Neural progenitor cell (in vitro differentiated cells): ENCODE data around the gene MYH6. TPM values are rescaled to one million over a fixed set of nuclear protein-coding genes. Genes with fewer than 3 reads are reported as not detected.
"Not testable (repeated sequence)": the region's sequence is repeated elsewhere in the genome, so short reads cannot be mapped to it uniquely, and the experiment has no call there.

Experiments used
- DNase-seq: peaks from one replicate; pipeline ENCODE4 v3.0.0-alpha.2; 2016; ENCODE audit warnings: low spot score
- H2AFZ ChIP-seq: fragments of 200-600 bp; sonication (generic); replicated peaks from 2 replicates; pipeline ENCODE4 v1.6.1; 2016; ENCODE audit warnings: antibody characterized with exemption
- H3F3A ChIP-seq: fragments of 200-600 bp; sonication (generic); 2 replicates; pipeline ENCODE4 v1.6.1; 2016; ENCODE audit warnings: antibody characterized with exemption, low read depth
- H3K27ac ChIP-seq: fragments of 200-600 bp; sonication (generic); 2 replicates; pipeline ENCODE4 v1.5.1; 2016; ENCODE audit warnings: mild to moderate bottlenecking
- H3K27me3 ChIP-seq: fragments of 200-600 bp; sonication (generic); 2 replicates; pipeline ENCODE4 v1.6.1; 2016; ENCODE audit warnings: mild to moderate bottlenecking, moderate library complexity
- H3K36me3 ChIP-seq: fragments of 200-600 bp; sonication (generic); 2 replicates; pipeline ENCODE4 v1.5.1; 2016
- H3K4me1 ChIP-seq: fragments of 200-600 bp; sonication (generic); 2 replicates; pipeline ENCODE4 v1.6.1; 2016; ENCODE audit warnings: mixed run types
- H3K4me2 ChIP-seq: fragments of 200-600 bp; sonication (generic); 2 replicates; pipeline ENCODE4 v1.6.1; 2016
- H3K4me3 ChIP-seq: fragments of 200-600 bp; sonication (generic); 2 replicates; pipeline ENCODE4 v1.5.1; 2016
- H3K79me2 ChIP-seq: fragments of 200-600 bp; sonication (generic); 2 replicates; pipeline ENCODE4 v1.6.1; 2016; ENCODE audit warnings: low read depth
- H3K9ac ChIP-seq: fragments of 200-600 bp; sonication (generic); 2 replicates; pipeline ENCODE4 v1.6.1; 2016
- H3K9me3 ChIP-seq: fragments of 200-600 bp; sonication (generic); 2 replicates; pipeline ENCODE4 v1.5.1; 2016; ENCODE audit warnings: low read depth
- H4K20me1 ChIP-seq: fragments of 200-600 bp; sonication (generic); 2 replicates; pipeline ENCODE4 v1.6.1; 2016; ENCODE audit warnings: low read depth
- H3K27ac Mint-ChIP-seq: 3 replicates; pipeline ENCODE4 v1.8.0; 2021; ENCODE audit warnings: mixed read lengths
- H3K27me3 Mint-ChIP-seq: 2 replicates; pipeline ENCODE4 v1.8.0; 2022; ENCODE audit warnings: low read depth, mild to moderate bottlenecking, inconsistent platforms, moderate library complexity, mixed read lengths; ENCODE audit not compliant: insufficient read depth
- H3K36me3 Mint-ChIP-seq: 3 replicates; pipeline ENCODE4 v1.8.0; 2021; ENCODE audit warnings: mixed read lengths
- H3K4me1 Mint-ChIP-seq: 3 replicates; pipeline ENCODE4 v1.8.0; 2021; ENCODE audit warnings: mixed read lengths
- H3K4me3 Mint-ChIP-seq: 3 replicates; pipeline ENCODE4 v1.8.0; 2021; ENCODE audit warnings: mild to moderate bottlenecking, moderate library complexity, mixed read lengths
- H3K9me3 Mint-ChIP-seq: 3 replicates; pipeline ENCODE4 v1.8.0; 2020; ENCODE audit warnings: mixed read lengths
- CTCF ChIP-seq: fragments of 200-600 bp; sonication (generic); IDR thresholded peaks from 2 replicates; pipeline ENCODE4 v1.5.1; 2017; ENCODE audit warnings: antibody characterized with exemption, mild to moderate bottlenecking
- EZH2 ChIP-seq: fragments of 200-600 bp; sonication (generic); IDR thresholded peaks from 2 replicates; pipeline ENCODE4 v1.6.1; 2017; ENCODE audit warnings: antibody characterized with exemption, mild to moderate bottlenecking, moderate library complexity
- EZH2phosphoT487 ChIP-seq: fragments of 200-600 bp; sonication (generic); IDR thresholded peaks from 2 replicates; pipeline ENCODE4 v1.6.1; 2017; ENCODE audit warnings: antibody characterized with exemption
- total RNA-seq: library from RNA; depleted of rRNA; stranded (reverse); fragments of >200 nt; gene quantifications from 2 replicates; pipeline ENCODE4 v1.2.3, GENCODE V29; 2015; ENCODE audit warnings: low replicate concordance

MYH6 gene
- total RNA-seq, result 0.03 TPM in 1 of 2 replicates, not detected in the other

- no peaks in the 10 kb centered on the region for H3K9me3 ChIP-seq
- peaks cover 6% of the 10 kb centered on the region for H3K27me3 ChIP-seq
- no peak within 1 kb of the TSS for H3K9ac ChIP-seq
- H3K4me1 Mint-ChIP-seq, result peaks cover 11% of the 10 kb centered on the region
- H3K27me3 Mint-ChIP-seq, result peaks cover 4% of the 10 kb centered on the region
- peak within 1 kb of the TSS; percentile 98 for H3K27ac Mint-ChIP-seq
- no peaks in the 10 kb centered on the region for H3K9me3 Mint-ChIP-seq
- no peaks in the 10 kb centered on the region for H3K79me2 ChIP-seq
- H3K4me3 Mint-ChIP-seq, result peak within 1 kb of the TSS; percentile 54
- no peak within 1 kb of the TSS for H3K27ac ChIP-seq
- no peak within 1 kb of the TSS for H3K4me2 ChIP-seq
- H3K36me3 ChIP-seq, result no peaks in the 10 kb centered on the region
- TF ChIP-seq EZH2phosphoT487 (no peak), CTCF (no peak), EZH2 (no peak)
- H3K4me1 ChIP-seq, result no peaks in the 10 kb centered on the region
- no peaks in the 10 kb centered on the region for H3F3A ChIP-seq
- no peak for DNase-seq
- no peaks in the 10 kb centered on the region for H3K36me3 Mint-ChIP-seq
- no peaks in the 10 kb centered on the region for H4K20me1 ChIP-seq
- H3K4me3 ChIP-seq, result no peak within 1 kb of the TSS
- no peak within 1 kb of the TSS for H2AFZ ChIP-seq
Observed at GRCh38 chr14:23407516-23408306, at the start of gene MYH6. Gene MYH6, minus strand, starts transcription at chr14:23408273. Its CDS starts 1,050 bp downstream, at chr14:23407223.

- not testable (repeated sequence) for H3K79me2 ChIP-seq, H3F3A ChIP-seq, H3K9ac ChIP-seq, H3K27me3 Mint-ChIP-seq, H3K27ac ChIP-seq, H4K20me1 ChIP-seq, H3K9me3 Mint-ChIP-seq, H3K4me2 ChIP-seq, H3K9me3 ChIP-seq, H3K4me1 Mint-ChIP-seq, H3K4me3 ChIP-seq, H3K36me3 ChIP-seq, H3K27me3 ChIP-seq, H3K4me3 Mint-ChIP-seq, H2AFZ ChIP-seq, H3K27ac Mint-ChIP-seq, H3K4me1 ChIP-seq, H3K36me3 Mint-ChIP-seq
- peak; percentile 43 for TF ChIP-seq CTCF
- DNase-seq, result peak; percentile 36
Observed at GRCh38 chr14:23456883-23457586, 49.0 kb upstream of the MYH6 start.

DNA sequence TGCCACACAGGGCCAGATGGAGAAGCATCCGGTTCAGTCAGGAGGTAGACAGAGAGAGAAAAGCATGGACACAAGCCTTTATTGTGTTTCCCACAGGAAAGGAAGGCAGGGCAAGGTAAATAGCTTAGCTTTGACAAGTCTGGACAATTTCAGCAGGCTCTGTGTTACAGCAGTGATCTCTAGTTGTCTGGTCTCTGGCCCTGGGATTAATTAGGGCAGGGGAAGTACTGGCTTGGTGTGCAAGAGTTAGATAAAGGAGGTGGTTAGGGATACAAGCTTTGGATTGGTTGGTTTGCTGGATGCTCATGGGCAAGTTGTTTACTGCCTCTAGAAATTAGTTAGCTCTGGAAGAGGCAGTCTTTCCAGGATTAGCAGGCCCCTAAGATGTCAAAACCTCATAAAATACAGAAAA is 46.4 kb upstream of the MYH6 start:
- no peak overlapping the region for H3K4me2 ChIP-seq
- TF ChIP-seq CTCF (no peak), EZH2phosphoT487 (no peak), EZH2 (no peak)
- H2AFZ ChIP-seq, result no peak overlapping the region

More for the DNA sequence above, 46.4 kb upstream of the MYH6 start:
- no peaks in the 10 kb centered on the region for H4K20me1 ChIP-seq
- Mint-ChIP-seq H3K4me3 (no peak overlapping the region), H3K4me1 (no peaks in the 10 kb centered on the region), H3K27ac (no peak overlapping the region), H3K27me3 (no peaks in the 10 kb centered on the region), H3K36me3 (no peaks in the 10 kb centered on the region), H3K9me3 (no peaks in the 10 kb centered on the region)
- H3K36me3 ChIP-seq, result no peaks in the 10 kb centered on the region
- H3F3A ChIP-seq, result peaks cover 4% of the 10 kb centered on the region
- peaks cover 9% of the 10 kb centered on the region for H3K4me1 ChIP-seq
- peaks cover 5% of the 10 kb centered on the region for H3K9me3 ChIP-seq
- H3K79me2 ChIP-seq, result no peaks in the 10 kb centered on the region
- H3K27ac ChIP-seq, result no peak overlapping the region
- H3K4me3 ChIP-seq, result no peak overlapping the region
- no peak overlapping the region for H3K9ac ChIP-seq
- no peaks in the 10 kb centered on the region for H3K27me3 ChIP-seq
- no peak for DNase-seq
